Neural cell (in vitro differentiated cells): Measurements from ENCODE around the gene S100A5. TPM values are rescaled to one million over a fixed set of nuclear protein-coding genes. Genes with fewer than 3 reads are reported as not detected.

ENCODE experiments used
- H2AFZ ChIP-seq: fragments of 200-600, 300-800 bp; sonication (generic), shearing (Covaris generic); 2 replicates; pipeline ENCODE4 v1.6.0; 2014; ENCODE audit warnings: low read depth, mild to moderate bottlenecking, antibody characterized with exemption, low read length, moderate library complexity
- H3F3A ChIP-seq: fragments of 200-600 bp; shearing (Covaris generic); 2 replicates; pipeline ENCODE4 v1.6.1; 2016; ENCODE audit warnings: mild to moderate bottlenecking, moderate library complexity, mixed read lengths, antibody characterized with exemption, low read length; ENCODE audit not compliant: insufficient read depth, poor library complexity, severe bottlenecking
- H3K27ac ChIP-seq: fragments of 200-600, 300-800 bp; sonication (generic), shearing (Covaris generic); 2 replicates; pipeline ENCODE4 v1.5.1; 2014; ENCODE audit warnings: mild to moderate bottlenecking, low read length, moderate library complexity
- H3K27me3 ChIP-seq: fragments of 300-800, 200-600 bp; sonication (generic), shearing (Covaris generic); 2 replicates; pipeline ENCODE4 v1.6.0; 2014; ENCODE audit warnings: mild to moderate bottlenecking, low read depth, low read length, moderate library complexity; ENCODE audit not compliant: insufficient read depth
- H3K36me3 ChIP-seq: fragments of 300-800, 200-600 bp; sonication (generic), shearing (Covaris generic); 2 replicates; pipeline ENCODE4 v1.5.1; 2014; ENCODE audit warnings: mild to moderate bottlenecking, antibody characterized with exemption, low read length, moderate library complexity; ENCODE audit not compliant: insufficient read depth
- H3K4me2 ChIP-seq: fragments of 300-800, 200-600 bp; sonication (generic), shearing (Covaris generic); 2 replicates; pipeline ENCODE4 v1.6.0; 2014; ENCODE audit warnings: mild to moderate bottlenecking, low read length
- H3K4me3 ChIP-seq: fragments of 300-800, 200-600 bp; sonication (generic), shearing (Covaris generic); 2 replicates; pipeline ENCODE4 v1.5.1; 2014; ENCODE audit warnings: mild to moderate bottlenecking, low read length, moderate library complexity
- H3K79me2 ChIP-seq: fragments of 200-600 bp; shearing (Covaris generic); replicated peaks from 2 replicates; pipeline ENCODE4 v1.6.0; 2014; ENCODE audit warnings: mild to moderate bottlenecking, low read length, moderate library complexity; ENCODE audit not compliant: insufficient read depth
- H3K9ac ChIP-seq: fragments of 300-800, 200-600 bp; sonication (generic), shearing (Covaris generic); 2 replicates; pipeline ENCODE4 v1.6.1; 2016; ENCODE audit warnings: mild to moderate bottlenecking, low read length, mixed read lengths
- H3K9me2 ChIP-seq: fragments of 200-600 bp; shearing (Covaris generic); 2 replicates; pipeline ENCODE4 v1.6.1; 2016; ENCODE audit warnings: mild to moderate bottlenecking, low read length, mixed read lengths; ENCODE audit not compliant: insufficient read depth
- H3K9me3 ChIP-seq: fragments of 200-600, 300-800 bp; sonication (generic), shearing (Covaris generic); 2 replicates; pipeline ENCODE4 v1.6.1; 2016; ENCODE audit warnings: mild to moderate bottlenecking, mixed run types, low read length, moderate library complexity, mixed read lengths
- H4K20me1 ChIP-seq: fragments of 200-600 bp; shearing (Covaris generic); 2 replicates; pipeline ENCODE4 v1.6.1; 2016; ENCODE audit warnings: mild to moderate bottlenecking, mixed run types; ENCODE audit not compliant: insufficient read depth
- CTCF ChIP-seq: fragments of 450-650 bp; IDR thresholded peaks from 2 replicates; pipeline ENCODE4 v1.5.1; 2014; ENCODE audit warnings: antibody characterized with exemption, mild to moderate bottlenecking, moderate library complexity; ENCODE audit not compliant: poor library complexity, severe bottlenecking
- EP300 ChIP-seq: fragments of 450-650 bp; conservative IDR thresholded peaks from 2 replicates; pipeline ENCODE4 v1.6.1; 2014; ENCODE audit warnings: antibody characterized with exemption, mild to moderate bottlenecking, moderate library complexity; ENCODE audit not compliant: poor library complexity, severe bottlenecking
- EZH2 ChIP-seq: fragments of 200-600, 300-800 bp; shearing (Covaris generic), sonication (generic); IDR thresholded peaks from 2 replicates; pipeline ENCODE4 v1.6.1; 2014; ENCODE audit warnings: antibody characterized with exemption, low read length, borderline replicate concordance, mild to moderate bottlenecking; ENCODE audit not compliant: insufficient read depth, poor library complexity, severe bottlenecking
- MXI1 ChIP-seq: fragments of 450-650 bp; conservative IDR thresholded peaks from 2 replicates; pipeline ENCODE4 v1.6.1; 2014; ENCODE audit warnings: antibody characterized with exemption, mild to moderate bottlenecking; ENCODE audit not compliant: poor library complexity, severe bottlenecking
- POLR2AphosphoS5 ChIP-seq: IDR thresholded peaks from 2 replicates; pipeline ENCODE4 v1.6.1; 2012
- RAD21 ChIP-seq: fragments of 450-650 bp; conservative IDR thresholded peaks from 2 replicates; pipeline ENCODE4 v1.6.1; 2014; ENCODE audit warnings: antibody characterized with exemption, mild to moderate bottlenecking, moderate library complexity
- REST ChIP-seq: IDR thresholded peaks from 2 replicates; pipeline ENCODE4 v1.6.1; 2012; ENCODE audit warnings: borderline replicate concordance
- SMC3 ChIP-seq: fragments of 450-650 bp; conservative IDR thresholded peaks from 2 replicates; pipeline ENCODE4 v1.6.1; 2014; ENCODE audit warnings: antibody characterized with exemption, mild to moderate bottlenecking, moderate library complexity; ENCODE audit not compliant: poor library complexity
- TAF1 ChIP-seq: IDR thresholded peaks from 2 replicates; pipeline ENCODE4 v1.6.1; 2012; ENCODE audit warnings: low read depth
- polyA plus RNA-seq: library from polyadenylated mRNA; depleted of rRNA; stranded (reverse); fragments of >200 nt; gene quantifications from 2 replicates; pipeline ENCODE4 v1.2.3, GENCODE V29; 2014

S100A5 gene
- polyA plus RNA-seq, 1 donor from 2014 or later: not detected

- H4K20me1 ChIP-seq: no peaks in the 10 kb centered on the region
- no peaks in the 10 kb centered on the region for H3F3A ChIP-seq
- no peaks in the 10 kb centered on the region for H3K36me3 ChIP-seq
- no peak overlapping the region for H2AFZ ChIP-seq
- no peaks in the 10 kb centered on the region for H3K9me3 ChIP-seq
- no peaks in the 10 kb centered on the region for H3K79me2 ChIP-seq
- no peak for TF ChIP-seq TAF1
- H3K4me3 ChIP-seq: no peak overlapping the region
- no peaks in the 10 kb centered on the region for H3K9me2 ChIP-seq
- H3K27me3 ChIP-seq: no peaks in the 10 kb centered on the region
- H3K27ac ChIP-seq: no peak overlapping the region
- H3K4me2 ChIP-seq: no peak overlapping the region
- no peak overlapping the region for H3K9ac ChIP-seq
Measured at GRCh38 chr1:153507926-153508583, 32.7 kb downstream of the S100A5 start.

GRCh38 chr1:153506831-153507413 is 33.8 kb downstream of the S100A5 start:
- no peak overlapping the region for H2AFZ ChIP-seq

More at GRCh38 chr1:153506831-153507413, 33.8 kb downstream of the S100A5 start:
- Histone ChIP-seq H3F3A (no peaks in the 10 kb centered on the region), H3K9me2 (no peaks in the 10 kb centered on the region), H3K4me3 (no peak overlapping the region), H3K4me2 (no peak overlapping the region), H3K9me3 (no peaks in the 10 kb centered on the region), H3K79me2 (no peaks in the 10 kb centered on the region), H4K20me1 (no peaks in the 10 kb centered on the region), H3K27me3 (no peaks in the 10 kb centered on the region), H3K36me3 (no peaks in the 10 kb centered on the region), H3K9ac (no peak overlapping the region), H3K27ac (no peak overlapping the region)
- TF ChIP-seq EP300: no peak
- TF ChIP-seq RAD21: no peak
- TF ChIP-seq TAF1: no peak
- no peak for TF ChIP-seq POLR2AphosphoS5
- no peak for TF ChIP-seq REST
- TF ChIP-seq SMC3: no peak
- TF ChIP-seq EZH2: no peak
- TF ChIP-seq MXI1: no peak
- no peak for TF ChIP-seq CTCF
